ENCODE data around the gene PDE9A.

Gene PDE9A

GRCh38 chr21:42722808-42723473 lies 69.5 kb downstream of the PDE9A start:
- no peak overlapping the region for H3K4me3 ChIP-seq (ENCODE audit: low read depth, low read length)
- no peak for TF ChIP-seq CTCF (IDR thresholded peaks at IDR 0.05; ENCODE audit: low read depth, low read length)

- H3K4me3 ChIP-seq (ENCODE audit: low read depth, low read length): no peak overlapping the region
Measured at GRCh38 chr21:42724226-42724920, 71.0 kb downstream of the PDE9A start.

GRCh38 chr21:42725416-42725930 lies 72.1 kb downstream of the PDE9A start:
- H3K4me3 ChIP-seq (ENCODE audit: low read depth, low read length): no peak overlapping the region
- no peak for TF ChIP-seq CTCF (IDR thresholded peaks at IDR 0.05; ENCODE audit: low read depth, low read length)

More at GRCh38 chr21:42724226-42724920, 71.0 kb downstream of the PDE9A start:
- no peak for TF ChIP-seq CTCF (IDR thresholded peaks at IDR 0.05; ENCODE audit: low read depth, low read length)

GRCh38 chr21:42731264-42732032 lies 78.0 kb downstream of the PDE9A start:
- no peak overlapping the region for H3K4me3 ChIP-seq (ENCODE audit: low read depth, low read length)
- TF ChIP-seq CTCF (IDR thresholded peaks at IDR 0.05; ENCODE audit: low read depth, low read length): no peak

- no peak for TF ChIP-seq CTCF (IDR thresholded peaks at IDR 0.05; ENCODE audit: low read depth, low read length)
Measured at GRCh38 chr21:42732033-42732410, 78.6 kb downstream of the PDE9A start.

GRCh38 chr21:42733037-42733627 lies 79.7 kb downstream of the PDE9A start:
- no peak overlapping the region for H3K4me3 ChIP-seq (ENCODE audit: low read depth, low read length)
- no peak for TF ChIP-seq CTCF (IDR thresholded peaks at IDR 0.05; ENCODE audit: low read depth, low read length)

More at GRCh38 chr21:42732033-42732410, 78.6 kb downstream of the PDE9A start:
- H3K4me3 ChIP-seq (ENCODE audit: low read depth, low read length): no peak overlapping the region
